Loucy (cell line): ENCODE measurements around the gene ABCB11.

Source experiments
- H2AFZ ChIP-seq: fragments of 200-600 bp; sonication (generic); 2 replicates; pipeline ENCODE4 v1.6.0; 2016; ENCODE audit warnings: antibody characterized with exemption, mild to moderate bottlenecking, low read length, moderate library complexity
- H3F3A ChIP-seq: fragments of 200-600 bp; 2 replicates; pipeline ENCODE4 v1.6.0; 2016; ENCODE audit warnings: antibody characterized with exemption, low read depth, mild to moderate bottlenecking
- H3K27me3 ChIP-seq: fragments of 200-600 bp; sonication (generic); 2 replicates; pipeline ENCODE4 v1.6.1; 2014; ENCODE audit warnings: low read length, mild to moderate bottlenecking; ENCODE audit not compliant: insufficient read depth, poor library complexity, severe bottlenecking
- H3K36me3 ChIP-seq: fragments of 200-600 bp; sonication (generic); 2 replicates; pipeline ENCODE4 v1.6.1; 2016; ENCODE audit warnings: low read length; ENCODE audit not compliant: insufficient read depth
- H3K4me1 ChIP-seq: fragments of 200-600 bp; sonication (generic); 2 replicates; pipeline ENCODE4 v1.5.1; 2014; ENCODE audit warnings: low read length, mild to moderate bottlenecking; ENCODE audit not compliant: insufficient read depth, poor library complexity, severe bottlenecking
- H3K4me2 ChIP-seq: fragments of 200-600 bp; sonication (generic); 2 replicates; pipeline ENCODE4 v1.6.0; 2014; ENCODE audit warnings: antibody characterized with exemption, low read length, low read depth, mild to moderate bottlenecking; ENCODE audit not compliant: poor library complexity, severe bottlenecking
- H3K4me3 ChIP-seq: fragments of 200-600 bp; sonication (generic); 2 replicates; pipeline ENCODE4 v1.5.1; 2014; ENCODE audit warnings: low read length, mild to moderate bottlenecking, mixed read lengths; ENCODE audit not compliant: poor library complexity, severe bottlenecking
- H3K79me2 ChIP-seq: fragments of 200-600 bp; sonication (generic); 2 replicates; pipeline ENCODE4 v1.6.1; 2014; ENCODE audit warnings: low read length; ENCODE audit not compliant: insufficient read depth
- H3K9ac ChIP-seq: fragments of 200-600 bp; sonication (generic); 2 replicates; pipeline ENCODE4 v1.6.0; 2014; ENCODE audit warnings: mild to moderate bottlenecking, low read depth, low read length, moderate library complexity; ENCODE audit not compliant: poor library complexity, severe bottlenecking
- H3K9me2 ChIP-seq: fragments of 200-600 bp; sonication (generic); replicated peaks from 2 replicates; pipeline ENCODE4 v1.6.1; 2016; ENCODE audit warnings: low read depth, low read length, mixed read lengths
- H3K9me3 ChIP-seq: fragments of 200-600 bp; sonication (generic); 2 replicates; pipeline ENCODE4 v1.6.1; 2014; ENCODE audit warnings: mild to moderate bottlenecking, antibody characterized with exemption, low read length, low read depth; ENCODE audit not compliant: insufficient read depth
- H4K20me1 ChIP-seq: fragments of 200-600 bp; sonication (generic); 2 replicates; pipeline ENCODE4 v1.6.0; 2014; ENCODE audit warnings: antibody characterized with exemption, low read length, mild to moderate bottlenecking; ENCODE audit not compliant: insufficient read depth, poor library complexity, severe bottlenecking
- EZH2phosphoT487 ChIP-seq: fragments of 200-600 bp; IDR thresholded peaks from 2 replicates; pipeline ENCODE4 v1.6.1; 2018; ENCODE audit warnings: antibody characterized with exemption, mild to moderate bottlenecking, moderate library complexity, borderline replicate concordance
- TF ChIP-seq, protein P1 (sequence below): fragments of 200-600 bp; sonication (generic); conservative IDR thresholded peaks from 2 replicates; pipeline ENCODE4 v1.5.1; 2014; ENCODE audit warnings: mild to moderate bottlenecking, antibody characterized with exemption, low read length

ABCB11 gene

GRCh38 chr2:168993538-168993937, 37.6 kb downstream of the ABCB11 start:
- H2AFZ ChIP-seq = no peak overlapping the region
- H3K4me3 ChIP-seq = no peak overlapping the region
- H3F3A ChIP-seq = peaks cover 11% of the 10 kb centered on the region; the same call in 1 of the 2 replicates
- peaks cover 38% of the 10 kb centered on the region for H3K4me1 ChIP-seq
- no peaks in the 10 kb centered on the region for H3K9me3 ChIP-seq
- H3K9me2 ChIP-seq = no peaks in the 10 kb centered on the region
- H3K79me2 ChIP-seq = no peaks in the 10 kb centered on the region
- no peaks in the 10 kb centered on the region for H3K36me3 ChIP-seq
- no peak overlapping the region for H3K4me2 ChIP-seq
- no peaks in the 10 kb centered on the region for H4K20me1 ChIP-seq
- no peaks in the 10 kb centered on the region for H3K27me3 ChIP-seq
- no peak overlapping the region for H3K9ac ChIP-seq
- TF ChIP-seq, protein P1, sequence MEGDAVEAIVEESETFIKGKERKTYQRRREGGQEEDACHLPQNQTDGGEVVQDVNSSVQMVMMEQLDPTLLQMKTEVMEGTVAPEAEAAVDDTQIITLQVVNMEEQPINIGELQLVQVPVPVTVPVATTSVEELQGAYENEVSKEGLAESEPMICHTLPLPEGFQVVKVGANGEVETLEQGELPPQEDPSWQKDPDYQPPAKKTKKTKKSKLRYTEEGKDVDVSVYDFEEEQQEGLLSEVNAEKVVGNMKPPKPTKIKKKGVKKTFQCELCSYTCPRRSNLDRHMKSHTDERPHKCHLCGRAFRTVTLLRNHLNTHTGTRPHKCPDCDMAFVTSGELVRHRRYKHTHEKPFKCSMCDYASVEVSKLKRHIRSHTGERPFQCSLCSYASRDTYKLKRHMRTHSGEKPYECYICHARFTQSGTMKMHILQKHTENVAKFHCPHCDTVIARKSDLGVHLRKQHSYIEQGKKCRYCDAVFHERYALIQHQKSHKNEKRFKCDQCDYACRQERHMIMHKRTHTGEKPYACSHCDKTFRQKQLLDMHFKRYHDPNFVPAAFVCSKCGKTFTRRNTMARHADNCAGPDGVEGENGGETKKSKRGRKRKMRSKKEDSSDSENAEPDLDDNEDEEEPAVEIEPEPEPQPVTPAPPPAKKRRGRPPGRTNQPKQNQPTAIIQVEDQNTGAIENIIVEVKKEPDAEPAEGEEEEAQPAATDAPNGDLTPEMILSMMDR = no peak
- no peak for TF ChIP-seq EZH2phosphoT487

GRCh38 chr2:168992591-168993349, 38.4 kb downstream of the ABCB11 start:
- Histone ChIP-seq H3K9me3 (no peaks in the 10 kb centered on the region), H3K9me2 (no peaks in the 10 kb centered on the region), H3K36me3 (no peaks in the 10 kb centered on the region), H4K20me1 (no peaks in the 10 kb centered on the region), H2AFZ (no peak overlapping the region), H3F3A (peaks cover 4% of the 10 kb centered on the region; the same call in 1 of the 2 replicates), H3K4me1 (peaks cover 33% of the 10 kb centered on the region), H3K9ac (no peak overlapping the region), H3K27me3 (no peaks in the 10 kb centered on the region), H3K79me2 (no peaks in the 10 kb centered on the region), H3K4me2 (no peak overlapping the region), H3K4me3 (no peak overlapping the region)
- no peak for TF ChIP-seq EZH2phosphoT487
- TF ChIP-seq, protein P1 = no peak

- H3K4me1 ChIP-seq = peaks cover 27% of the 10 kb centered on the region
- H3F3A ChIP-seq = no peaks in the 10 kb centered on the region
- H2AFZ ChIP-seq = no peak overlapping the region
- no peaks in the 10 kb centered on the region for H4K20me1 ChIP-seq
- H3K79me2 ChIP-seq = no peaks in the 10 kb centered on the region
- no peak overlapping the region for H3K4me2 ChIP-seq
- no peaks in the 10 kb centered on the region for H3K9me3 ChIP-seq
- H3K36me3 ChIP-seq = no peaks in the 10 kb centered on the region
- no peaks in the 10 kb centered on the region for H3K27me3 ChIP-seq
- no peak for TF ChIP-seq EZH2phosphoT487
- TF ChIP-seq, protein P1 = no peak
- no peaks in the 10 kb centered on the region for H3K9me2 ChIP-seq
- H3K9ac ChIP-seq = no peak overlapping the region
- no peak overlapping the region for H3K4me3 ChIP-seq
Measured at GRCh38 chr2:168992026-168992425, 39.1 kb downstream of the ABCB11 start.
